Prostate gland (tissue), 2 donors: Measurements from ENCODE around the gene FECH.

Experiments
- CTCF ChIP-seq, 4 experiments: fragments of 200-600 bp in 2 of 4; fragments of 450-650 bp in 2 of 4; sonication (generic) in 2 of 4; IDR thresholded peaks; 1 replicate in 3 of 4; 2 replicates in 1 of 4; pipeline ENCODE4 v1.5.1; 2016 to 2019; ENCODE audit warnings: antibody characterized with exemption in 4 of 4, mild to moderate bottlenecking in 2 of 4, moderate library complexity in 2 of 4
- POLR2A ChIP-seq: fragments of 450-650 bp; IDR thresholded peaks from one replicate; pipeline ENCODE4 v1.6.1; 2016; ENCODE audit warnings: antibody characterized with exemption, mild to moderate bottlenecking
- POLR2AphosphoS5 ChIP-seq: sonication (generic); formaldehyde crosslinking; IDR thresholded peaks from one replicate; pipeline ENCODE4 v1.6.1; 2017; ENCODE audit warnings: antibody characterized with exemption

GRCh38 chr18:57630754-57631595 lies 44.5 kb upstream of the FECH start:
- TF ChIP-seq CTCF (IDR thresholded peaks at IDR 0.05) (no peak), POLR2A (no peak), POLR2AphosphoS5 (no peak)
